DMS153 treated with DMSO at 0.1 percent for 48 hours (cell line): Measurements from ENCODE around the gene STXBP1.

Experiments used
- DNase-seq: peaks from one replicate; lab custom pipeline; 2025; ENCODE audit not compliant: unreplicated experiment; lab: John Stamatoyannopoulos, UW

The STXBP1 gene

GRCh38 chr9:127651697-127652610, 39.9 kb downstream of the STXBP1 start:
- DNase-seq = no peak

GRCh38 chr9:127652733-127653132, 40.7 kb downstream of the STXBP1 start:
- no peak for DNase-seq

- no peak for DNase-seq
Measured at GRCh38 chr9:127654619-127655018, 42.5 kb downstream of the STXBP1 start.

GRCh38 chr9:127658428-127658827, 46.4 kb downstream of the STXBP1 start:
- no peak for DNase-seq

- DNase-seq = peak; percentile 4
Measured at GRCh38 chr9:127660886-127661741, 49.0 kb downstream of the STXBP1 start.

- DNase-seq = no peak
Measured at GRCh38 chr9:127662617-127663016, 50.5 kb downstream of the STXBP1 start.

- no peak for DNase-seq
Measured at GRCh38 chr9:127664324-127664677, 52.2 kb downstream of the STXBP1 start.

GRCh38 chr9:127664678-127665507, 52.8 kb downstream of the STXBP1 start:
- no peak for DNase-seq

- DNase-seq = no peak
Measured at GRCh38 chr9:127667127-127667844, 55.2 kb downstream of the STXBP1 start.

- DNase-seq = no peak
Measured at GRCh38 chr9:127667906-127668305, 55.8 kb downstream of the STXBP1 start.

- DNase-seq = no peak
Measured at GRCh38 chr9:127673234-127673633, 61.2 kb downstream of the STXBP1 start.

- no peak for DNase-seq
Measured at GRCh38 chr9:127676638-127677037, 64.6 kb downstream of the STXBP1 start.

GRCh38 chr9:127679506-127679905, 67.4 kb downstream of the STXBP1 start:
- no peak for DNase-seq

GRCh38 chr9:127680226-127680625, 68.1 kb downstream of the STXBP1 start:
- DNase-seq = no peak

GRCh38 chr9:127680846-127681245, 68.8 kb downstream of the STXBP1 start:
- no peak for DNase-seq

GRCh38 chr9:127682351-127683136, 70.5 kb downstream of the STXBP1 start:
- no peak for DNase-seq

- no peak for DNase-seq
Measured at GRCh38 chr9:127683723-127684122, 71.6 kb downstream of the STXBP1 start.

- DNase-seq = no peak
Measured at GRCh38 chr9:127684576-127684975, 72.5 kb downstream of the STXBP1 start.

- no peak for DNase-seq
Measured at GRCh38 chr9:127686461-127687393, 74.7 kb downstream of the STXBP1 start.
